Activated naive CD4-positive, alpha-beta T cell treated with anti-CD3 and anti-CD28 coated beads for 36 hours (primary cell): ENCODE measurements around the gene DNAH5. TPM values are rescaled to one million over a fixed set of nuclear protein-coding genes. Genes with fewer than 3 reads are reported as not detected.

Experiments used
- CTCF ChIA-PET: fragments of 350-600 bp; sonication (Branson Sonifier 250); formaldehyde crosslinking; loops from one replicate; lab custom pipeline; 2021; ENCODE audit warnings: antibody characterized with exemption; lab: Charles Lee
- DNase-seq: peaks from one replicate; pipeline ENCODE4 v3.0.0-alpha.2; 2020
- H3K27ac Mint-ChIP-seq: one replicate; pipeline ENCODE4 v1.8.0; 2021; ENCODE audit warnings: mild to moderate bottlenecking, mixed read lengths
- H3K27me3 Mint-ChIP-seq: one replicate; pipeline ENCODE4 v1.8.0; 2021; ENCODE audit warnings: low read depth, mixed read lengths
- H3K36me3 Mint-ChIP-seq: one replicate; pipeline ENCODE4 v1.8.0; 2021; ENCODE audit warnings: low read depth, mixed read lengths
- H3K4me1 Mint-ChIP-seq: one replicate; pipeline ENCODE4 v1.8.0; 2021; ENCODE audit warnings: low read depth, mixed read lengths
- H3K4me3 Mint-ChIP-seq: one replicate; pipeline ENCODE4 v1.8.0; 2021; ENCODE audit warnings: mild to moderate bottlenecking, moderate library complexity, mixed read lengths
- H3K9me3 Mint-ChIP-seq: one replicate; pipeline ENCODE4 v1.8.0; 2021; ENCODE audit warnings: mixed read lengths
- intact Hi-C: fragments of 100-400 bp; cut with micrococcal nuclease; formaldehyde crosslinking; loops from one replicate; pipeline ENCODE4 v1.15.1; 2023
- total RNA-seq, 2 experiments: library from RNA; stranded (reverse); gene quantifications; one replicate each; pipeline ENCODE4 v1.2.3, GENCODE V29; 2021

DNAH5 gene
- total RNA-seq, 2 experiments from 2014 or later, result not detected

DNA sequence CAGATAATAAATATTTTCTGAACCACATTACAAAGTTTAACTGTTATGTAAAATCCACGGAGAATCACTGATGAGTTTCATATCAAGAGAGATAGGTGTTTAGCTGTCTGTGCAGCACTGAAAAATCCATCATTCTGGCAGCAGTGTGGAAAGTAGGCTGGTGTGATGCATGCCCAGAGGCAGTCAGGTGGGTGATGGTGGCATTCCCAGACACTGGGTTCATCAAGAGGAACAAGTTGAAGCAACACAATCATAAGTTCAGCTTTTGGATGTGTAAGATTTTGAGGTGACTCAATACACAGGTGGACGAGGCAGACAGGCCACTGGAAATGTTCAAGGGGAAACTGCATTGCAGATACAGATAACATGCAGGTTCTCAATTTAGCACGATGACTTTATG, 11.9 kb downstream of the DNAH5 start:
- intact Hi-C loops, result no loop called here
- Mint-ChIP-seq H3K27ac (no peak overlapping the region), H3K27me3 (no peaks in the 10 kb centered on the region), H3K4me3 (no peak overlapping the region), H3K4me1 (no peaks in the 10 kb centered on the region), H3K36me3 (no peaks in the 10 kb centered on the region), H3K9me3 (peaks cover 9% of the 10 kb centered on the region)
- no peak for DNase-seq
- CTCF ChIA-PET, result no interaction called here

DNA sequence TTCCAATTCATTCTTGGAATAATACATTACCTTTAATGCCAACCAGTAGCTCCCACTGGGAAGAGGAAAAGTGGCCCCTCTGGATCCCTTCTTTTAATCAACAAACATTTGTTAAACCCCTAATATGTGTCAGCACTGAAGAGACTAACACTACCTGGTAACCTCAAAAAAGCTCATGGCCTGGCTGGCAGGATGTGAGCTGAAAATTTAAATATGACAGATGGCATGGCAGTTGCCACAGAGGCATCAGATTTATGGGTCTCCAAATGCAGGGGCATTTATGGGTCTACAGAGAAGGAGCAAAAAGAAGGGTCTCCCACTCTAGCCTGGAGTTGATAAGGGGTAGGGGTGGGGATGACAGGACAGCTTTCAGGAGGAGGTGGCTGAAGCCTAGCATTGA, 12.5 kb downstream of the DNAH5 start:
- no peak for DNase-seq
- no peak overlapping the region for H3K27ac Mint-ChIP-seq
- CTCF ChIA-PET, result no interaction called here
- H3K27me3 Mint-ChIP-seq, result no peaks in the 10 kb centered on the region
- H3K4me3 Mint-ChIP-seq, result no peak overlapping the region
- no peaks in the 10 kb centered on the region for H3K36me3 Mint-ChIP-seq
- intact Hi-C loops, result no loop called here
- H3K9me3 Mint-ChIP-seq, result peaks cover 9% of the 10 kb centered on the region
- H3K4me1 Mint-ChIP-seq, result no peaks in the 10 kb centered on the region

DNA sequence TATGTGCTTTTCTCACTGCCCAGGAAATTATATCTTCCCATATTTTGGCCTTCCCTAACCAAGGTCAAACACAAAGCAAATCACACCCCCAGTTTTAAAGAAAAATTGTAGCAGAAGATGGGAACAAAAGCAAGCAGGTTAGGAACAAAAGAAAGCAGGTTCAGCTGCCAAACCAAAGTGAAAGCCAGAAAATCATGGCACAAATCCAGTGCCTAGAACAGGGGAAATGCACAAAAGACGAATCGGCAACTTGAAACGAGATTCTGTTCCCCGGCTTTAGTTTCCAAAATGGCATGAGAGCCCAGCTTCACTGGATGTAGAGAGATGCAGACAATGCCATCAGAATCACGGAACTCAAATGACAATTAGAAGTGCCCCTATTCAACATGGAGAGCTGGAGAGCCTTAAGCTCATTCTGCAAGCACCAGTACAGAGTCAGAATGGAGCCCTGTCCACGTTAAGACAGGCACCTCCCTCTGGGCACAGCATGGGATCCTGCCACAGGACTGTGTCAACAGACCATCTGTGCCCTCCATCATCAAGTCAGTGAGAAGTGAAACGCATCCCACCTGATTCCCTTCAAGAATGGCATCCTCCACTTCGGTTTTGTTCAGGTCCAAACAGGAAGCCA, 13.8 kb downstream of the DNAH5 start:
- H3K27me3 Mint-ChIP-seq, result no peaks in the 10 kb centered on the region
- H3K36me3 Mint-ChIP-seq, result no peaks in the 10 kb centered on the region
- no peak overlapping the region for H3K27ac Mint-ChIP-seq
- H3K4me1 Mint-ChIP-seq, result no peaks in the 10 kb centered on the region
- H3K4me3 Mint-ChIP-seq, result no peak overlapping the region
- CTCF ChIA-PET, result no interaction called here
- intact Hi-C loops, result no loop called here
- peaks cover 9% of the 10 kb centered on the region for H3K9me3 Mint-ChIP-seq
- no peak for DNase-seq

DNA sequence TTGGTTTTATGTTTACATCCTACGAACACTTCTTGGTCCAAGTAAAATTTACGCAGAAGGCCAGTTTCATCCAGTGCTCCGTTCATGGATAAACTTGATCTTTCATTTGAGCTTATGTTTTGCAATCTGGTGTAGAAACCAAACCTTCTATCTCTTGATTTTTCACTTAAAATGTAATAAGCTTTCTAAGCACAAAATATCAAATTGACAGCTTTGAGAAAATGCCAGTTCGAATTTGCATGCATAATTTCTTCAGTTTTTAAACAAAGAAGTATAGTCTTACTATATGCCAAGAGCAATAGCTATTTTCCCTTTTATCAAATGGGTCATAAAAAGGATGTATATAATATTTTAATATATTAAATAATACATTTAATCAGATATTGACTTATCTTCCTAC, 17.8 kb downstream of the DNAH5 start:
- peaks cover 3% of the 10 kb centered on the region for H3K9me3 Mint-ChIP-seq
- CTCF ChIA-PET, result no interaction called here
- H3K4me3 Mint-ChIP-seq, result no peak overlapping the region
- H3K27me3 Mint-ChIP-seq, result no peaks in the 10 kb centered on the region
- no peak for DNase-seq
- no peaks in the 10 kb centered on the region for H3K36me3 Mint-ChIP-seq
- H3K27ac Mint-ChIP-seq, result no peak overlapping the region
- intact Hi-C loops, result no loop called here
- H3K4me1 Mint-ChIP-seq, result no peaks in the 10 kb centered on the region

DNA sequence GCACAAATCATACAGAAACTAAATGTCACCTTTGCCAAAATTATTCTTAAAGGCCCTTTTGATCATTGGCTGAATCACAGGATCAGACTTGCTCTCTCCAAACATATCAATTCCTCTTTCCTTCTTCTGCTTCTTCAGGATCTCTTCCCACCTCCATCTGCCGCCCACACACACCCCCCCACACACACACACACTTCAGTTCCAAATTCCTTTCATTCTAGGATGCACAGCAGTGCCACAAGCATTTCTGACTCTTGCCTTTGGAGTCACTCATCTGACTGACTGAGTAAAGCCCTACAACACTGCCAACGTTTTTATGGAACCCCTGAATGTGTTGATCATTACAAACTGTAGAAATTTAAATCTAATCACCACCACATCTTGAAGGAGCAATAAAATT, 22.9 kb downstream of the DNAH5 start:
- Mint-ChIP-seq H3K4me1 (no peaks in the 10 kb centered on the region), H3K27ac (no peak overlapping the region), H3K4me3 (no peak overlapping the region), H3K27me3 (no peaks in the 10 kb centered on the region), H3K9me3 (peaks cover 2% of the 10 kb centered on the region), H3K36me3 (no peaks in the 10 kb centered on the region)
- intact Hi-C loops, result no loop called here
- no peak for DNase-seq
- CTCF ChIA-PET, result no interaction called here

DNA sequence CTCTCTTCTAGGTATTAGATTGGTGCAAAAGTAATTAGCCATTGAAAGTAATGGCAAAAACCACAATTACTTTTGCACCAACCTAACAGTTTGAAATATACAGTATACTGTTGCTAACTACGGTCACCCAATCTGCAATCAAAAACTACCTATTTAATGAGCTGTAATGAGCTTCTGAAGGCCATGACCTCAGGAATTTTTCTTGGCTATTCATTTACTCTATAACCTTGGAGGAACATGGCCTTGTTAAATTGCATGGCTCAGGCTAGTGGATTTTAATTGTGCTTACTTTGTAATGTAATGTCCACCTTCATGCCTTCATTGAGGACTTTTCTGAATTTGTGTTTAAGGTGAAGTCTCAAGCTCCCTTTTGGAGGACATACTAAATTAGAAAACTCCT, 24.7 kb downstream of the DNAH5 start:
- no peak for DNase-seq
- intact Hi-C loops, result no loop called here
- Mint-ChIP-seq H3K4me3 (no peak overlapping the region), H3K9me3 (no peaks in the 10 kb centered on the region), H3K27ac (no peak overlapping the region), H3K4me1 (no peaks in the 10 kb centered on the region), H3K36me3 (no peaks in the 10 kb centered on the region), H3K27me3 (no peaks in the 10 kb centered on the region)
- CTCF ChIA-PET, result no interaction called here

DNA sequence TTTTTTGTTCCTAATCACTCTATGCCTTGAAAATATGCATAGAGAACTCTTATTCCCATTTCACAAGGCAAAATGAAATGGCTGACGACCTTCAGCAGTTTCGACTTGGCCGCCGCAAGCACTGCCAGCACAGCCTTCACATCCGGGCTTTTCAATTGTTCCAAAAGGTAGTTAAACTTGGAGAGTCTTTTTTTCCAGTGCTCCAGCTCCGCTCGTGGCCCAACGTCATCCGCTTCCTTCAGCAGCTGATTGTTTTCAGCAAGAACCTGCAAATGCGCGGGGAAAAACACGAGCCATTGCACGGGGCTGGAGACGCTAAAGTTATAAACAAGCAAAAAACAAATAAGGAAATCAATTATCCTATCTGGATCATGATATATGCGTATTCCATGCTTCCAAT, 25.4 kb downstream of the DNAH5 start:
- Mint-ChIP-seq H3K4me1 (no peaks in the 10 kb centered on the region), H3K9me3 (no peaks in the 10 kb centered on the region), H3K36me3 (no peaks in the 10 kb centered on the region), H3K4me3 (no peak overlapping the region), H3K27me3 (no peaks in the 10 kb centered on the region), H3K27ac (no peak overlapping the region)
- CTCF ChIA-PET, result no interaction called here
- intact Hi-C loops, result no loop called here
- no peak for DNase-seq

DNA sequence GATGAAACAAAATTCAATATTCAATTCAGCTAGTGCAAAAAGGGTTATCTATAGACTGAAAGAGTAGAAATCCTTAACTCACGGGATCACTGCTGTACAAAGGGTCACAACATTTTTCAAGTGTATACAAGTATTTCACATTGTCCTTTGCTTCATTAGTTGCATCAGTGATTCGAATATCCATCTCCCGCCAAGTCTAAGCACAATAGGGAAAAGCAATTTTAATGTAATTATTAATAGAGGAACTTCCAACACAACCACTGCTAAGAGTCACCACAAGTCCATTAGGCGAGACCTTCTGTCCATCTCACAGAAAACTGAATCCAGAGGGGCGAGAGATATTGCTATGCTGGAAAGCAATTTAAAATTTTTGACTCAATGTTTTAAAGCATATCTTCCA, 27.4 kb downstream of the DNAH5 start:
- no peak overlapping the region for H3K27ac Mint-ChIP-seq
- H3K4me1 Mint-ChIP-seq, result no peaks in the 10 kb centered on the region
- no peak overlapping the region for H3K4me3 Mint-ChIP-seq
- H3K27me3 Mint-ChIP-seq, result no peaks in the 10 kb centered on the region
- intact Hi-C loops, result no loop called here
- no peaks in the 10 kb centered on the region for H3K36me3 Mint-ChIP-seq
- DNase-seq, result no peak
- CTCF ChIA-PET, result interaction anchor here (1.0 kb wide), 1 partner anchor 19 kb away, joined by 3 read pairs; no protein-coding TSS in a partner anchor
- H3K9me3 Mint-ChIP-seq, result no peaks in the 10 kb centered on the region

DNA sequence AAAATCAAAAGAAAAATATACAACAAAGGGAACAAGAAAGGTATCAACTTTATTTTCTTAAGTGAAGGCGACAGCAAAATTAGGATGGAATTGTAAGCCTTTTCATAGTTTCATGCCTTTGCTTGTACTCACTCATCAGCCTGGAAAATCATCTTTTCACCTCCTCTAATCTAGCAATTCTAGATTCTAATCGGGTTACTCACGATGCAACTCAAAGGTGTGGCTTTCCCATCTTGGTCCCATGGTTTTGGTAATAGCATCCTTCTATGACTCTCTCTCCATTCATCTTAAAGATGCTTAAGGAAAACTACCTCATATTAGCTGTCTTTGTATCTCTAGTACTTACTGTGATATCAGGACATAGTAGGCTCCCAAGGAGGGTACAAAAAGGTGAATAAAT, 30.5 kb downstream of the DNAH5 start:
- no peaks in the 10 kb centered on the region for H3K9me3 Mint-ChIP-seq
- CTCF ChIA-PET, result no interaction called here
- H3K27ac Mint-ChIP-seq, result no peak overlapping the region
- intact Hi-C loops, result no loop called here
- H3K4me1 Mint-ChIP-seq, result no peaks in the 10 kb centered on the region
- H3K36me3 Mint-ChIP-seq, result no peaks in the 10 kb centered on the region
- H3K4me3 Mint-ChIP-seq, result no peak overlapping the region
- DNase-seq, result no peak
- H3K27me3 Mint-ChIP-seq, result no peaks in the 10 kb centered on the region

DNA sequence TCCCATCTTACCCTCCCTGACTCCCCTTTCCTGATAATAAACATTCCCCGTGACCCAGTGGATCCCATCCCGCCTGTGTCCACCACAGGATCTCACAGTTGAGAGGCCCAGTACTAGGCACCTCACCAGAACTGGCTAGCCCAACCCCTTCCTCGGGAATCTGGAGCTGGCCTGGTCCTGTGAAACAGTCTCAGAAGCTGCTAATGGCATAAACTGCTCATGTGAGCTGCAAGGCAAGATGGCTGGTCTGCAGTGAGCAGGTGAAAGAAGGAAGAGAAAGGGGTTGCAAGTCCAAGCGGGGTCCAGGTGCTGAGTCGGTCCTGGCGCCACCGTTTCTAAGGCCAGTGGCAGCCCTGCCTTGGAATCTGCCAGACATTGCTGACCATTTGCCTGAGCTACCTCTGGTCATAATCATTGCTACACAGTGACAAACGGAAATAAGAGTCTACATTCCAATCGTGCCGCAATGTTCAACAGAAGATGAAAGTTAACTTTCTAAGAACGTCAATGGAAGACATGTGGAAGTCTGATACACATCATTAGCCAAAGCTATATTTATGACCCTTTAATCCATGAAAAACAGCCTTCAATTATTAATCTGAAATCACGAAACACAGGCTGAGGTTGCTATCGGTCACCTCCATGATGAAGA, 33.7 kb downstream of the DNAH5 start:
- no peaks in the 10 kb centered on the region for H3K4me1 Mint-ChIP-seq
- no peak overlapping the region for H3K27ac Mint-ChIP-seq
- intact Hi-C loops, result no loop called here
- CTCF ChIA-PET, result interaction anchor here (0.7 kb wide), 1 partner anchor 33 kb away, joined by 3 read pairs; no protein-coding TSS in a partner anchor
- no peak for DNase-seq
- H3K36me3 Mint-ChIP-seq, result no peaks in the 10 kb centered on the region
- H3K4me3 Mint-ChIP-seq, result no peak overlapping the region
- no peaks in the 10 kb centered on the region for H3K27me3 Mint-ChIP-seq
- H3K9me3 Mint-ChIP-seq, result no peaks in the 10 kb centered on the region

DNA sequence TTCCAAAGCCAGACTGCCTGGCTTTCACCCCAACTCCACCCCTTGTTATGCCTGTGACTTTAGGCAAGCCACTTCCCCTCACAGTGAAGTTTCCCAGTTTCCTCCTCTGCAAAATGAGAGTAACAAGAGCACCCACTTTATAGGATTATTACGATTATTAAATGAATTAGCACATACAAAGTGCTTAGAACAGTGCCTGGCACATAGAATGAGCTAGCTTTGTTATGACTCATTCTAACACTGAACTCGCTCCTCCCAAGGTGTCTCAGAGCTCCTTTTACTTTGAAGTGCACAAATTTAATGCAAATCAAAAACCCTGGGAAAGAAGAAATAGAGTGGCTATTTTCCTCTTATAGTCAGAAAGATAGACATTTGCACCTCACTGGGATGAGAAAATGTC, 34.3 kb downstream of the DNAH5 start:
- Mint-ChIP-seq H3K36me3 (no peaks in the 10 kb centered on the region), H3K27ac (no peak overlapping the region), H3K9me3 (no peaks in the 10 kb centered on the region), H3K4me1 (no peaks in the 10 kb centered on the region), H3K27me3 (no peaks in the 10 kb centered on the region), H3K4me3 (no peak overlapping the region)
- CTCF ChIA-PET, result no interaction called here
- intact Hi-C loops, result no loop called here
- no peak for DNase-seq

DNA sequence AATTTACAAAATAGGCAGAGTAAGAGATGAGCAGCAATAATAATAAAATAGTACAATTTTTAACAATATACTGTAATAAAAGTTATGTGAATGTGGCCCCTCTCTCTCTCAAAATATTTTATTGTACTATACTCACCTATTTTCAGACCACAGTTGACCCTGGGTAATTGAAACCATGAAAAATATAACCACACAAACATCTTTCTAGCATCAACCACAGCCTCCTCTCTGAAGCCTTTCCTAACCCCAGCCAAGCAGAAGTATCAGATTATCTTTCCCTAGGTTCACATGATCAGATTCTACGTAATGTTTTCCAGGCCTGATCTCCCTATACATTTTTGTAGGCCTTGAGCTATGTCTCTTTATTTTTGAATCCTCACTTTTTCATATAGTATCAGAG, 35.2 kb downstream of the DNAH5 start:
- H3K27me3 Mint-ChIP-seq, result no peaks in the 10 kb centered on the region
- DNase-seq, result no peak
- CTCF ChIA-PET, result interaction anchor here (0.5 kb wide), 1 partner anchor 102 kb away, joined by 4 read pairs; no protein-coding TSS in a partner anchor
- no peak overlapping the region for H3K4me3 Mint-ChIP-seq
- H3K4me1 Mint-ChIP-seq, result no peaks in the 10 kb centered on the region
- H3K36me3 Mint-ChIP-seq, result no peaks in the 10 kb centered on the region
- intact Hi-C loops, result no loop called here
- no peaks in the 10 kb centered on the region for H3K9me3 Mint-ChIP-seq
- no peak overlapping the region for H3K27ac Mint-ChIP-seq

DNA sequence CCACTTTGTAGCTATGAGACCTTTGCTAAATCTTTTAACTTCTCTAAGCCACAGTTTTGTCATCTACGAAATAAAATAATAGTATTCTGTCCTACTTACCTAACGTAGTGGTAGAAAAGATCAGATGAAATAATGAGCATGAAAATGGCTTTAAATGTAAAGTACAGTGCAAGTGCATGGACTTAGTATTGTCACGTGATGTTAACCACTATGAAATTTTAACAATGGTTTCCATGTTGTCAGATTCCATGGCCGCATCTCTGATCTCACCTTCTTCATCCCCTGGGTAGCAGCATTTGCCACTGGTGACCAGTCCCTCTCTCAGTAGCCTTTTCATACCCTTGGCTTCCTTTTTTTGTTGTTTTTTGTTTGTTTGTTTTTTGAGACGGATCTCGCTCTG, 45.9 kb downstream of the DNAH5 start:
- Mint-ChIP-seq H3K36me3 (no peaks in the 10 kb centered on the region), H3K9me3 (peaks cover 2% of the 10 kb centered on the region), H3K4me3 (no peak overlapping the region), H3K27ac (no peak overlapping the region), H3K4me1 (no peaks in the 10 kb centered on the region), H3K27me3 (no peaks in the 10 kb centered on the region)
- CTCF ChIA-PET, result interaction anchor here (1.1 kb wide), 1 partner anchor 18 kb away, joined by 3 read pairs; no protein-coding TSS in a partner anchor
- no peak for DNase-seq
- intact Hi-C loops, result no loop called here
